ENCODE data around the gene HOXD4. TPM values are rescaled to one million over a fixed set of nuclear protein-coding genes. Genes with fewer than 3 reads are reported as not detected.

HOXD4 gene
- total RNA-seq, 1 experiment from 2014 or later = not detected

DNA sequence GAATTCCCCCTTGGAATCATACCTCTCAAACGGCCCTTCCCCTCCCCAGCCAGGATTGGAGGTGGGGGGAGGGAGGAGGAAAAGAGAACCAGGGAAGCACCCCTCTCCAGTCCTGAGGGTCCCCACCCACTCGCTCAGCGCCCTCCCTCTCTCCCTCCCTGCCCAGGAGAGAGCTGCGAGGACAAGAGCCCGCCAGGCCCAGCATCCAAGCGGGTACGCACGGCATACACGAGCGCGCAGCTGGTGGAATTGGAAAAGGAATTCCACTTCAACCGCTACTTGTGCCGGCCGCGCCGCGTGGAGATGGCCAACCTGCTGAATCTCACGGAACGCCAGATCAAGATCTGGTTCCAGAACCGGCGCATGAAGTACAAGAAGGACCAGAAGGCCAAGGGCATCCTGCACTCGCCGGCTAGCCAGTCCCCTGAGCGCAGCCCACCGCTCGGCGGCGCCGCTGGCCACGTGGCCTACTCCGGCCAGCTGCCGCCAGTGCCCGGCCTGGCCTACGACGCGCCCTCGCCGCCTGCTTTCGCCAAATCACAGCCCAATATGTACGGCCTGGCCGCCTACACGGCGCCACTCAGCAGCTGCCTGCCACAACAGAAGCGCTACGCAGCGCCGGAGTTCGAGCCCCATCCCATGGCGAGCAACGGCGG is 20.1 kb downstream of the HOXD4 start (continued):
- TF ChIP-seq ZNF396 (CRISPR knock-in tag; IDR thresholded peaks at IDR 0.05; ENCODE audit: borderline replicate concordance) (no peak), NFE2L1 (CRISPR knock-in tag; IDR thresholded peaks at IDR 0.05) (peak; percentile 92), MAX (CRISPR knock-in tag; IDR thresholded peaks at IDR 0.05) (peak; percentile 91), GRHL2 (CRISPR knock-in tag; IDR thresholded peaks at IDR 0.05; ENCODE audit: insufficient replicate concordance, severe bottlenecking) (no peak), NFATC4 (CRISPR knock-in tag; IDR thresholded peaks at IDR 0.05) (no peak), ZNF317 (CRISPR knock-in tag; IDR thresholded peaks at IDR 0.05; ENCODE audit: borderline replicate concordance, low read depth) (no peak), JUN (CRISPR knock-in tag; IDR thresholded peaks at IDR 0.05) (no peak; the same call in 1 of the 2 replicates), GABPB1 (CRISPR knock-in tag; IDR thresholded peaks at IDR 0.05) (no peak), FOXP1 (CRISPR knock-in tag; IDR thresholded peaks at IDR 0.05; ENCODE audit: borderline replicate concordance) (peak; percentile 83), FOXK1 (CRISPR knock-in tag; IDR thresholded peaks at IDR 0.05) (peak; percentile 72; the same call in 1 of the 2 replicates), IRF2 (CRISPR knock-in tag; IDR thresholded peaks at IDR 0.05; ENCODE audit: borderline replicate concordance, low read depth) (no peak), NR1H2 (CRISPR knock-in tag; IDR thresholded peaks at IDR 0.05) (no peak), SMAD4 (CRISPR knock-in tag; IDR thresholded peaks at IDR 0.05) (no peak), TEAD4 (CRISPR knock-in tag; IDR thresholded peaks at IDR 0.05) (no peak), TCF7 (CRISPR knock-in tag; IDR thresholded peaks at IDR 0.05; ENCODE audit: low read depth) (peak; percentile 84; the same call in 1 of the 2 replicates), ZBTB21 (CRISPR knock-in tag; IDR thresholded peaks at IDR 0.05; ENCODE audit: borderline replicate concordance) (0 out of 2 replicates have a peak, but pooled peaks have one; percentile 34), NFYB (CRISPR knock-in tag; conservative IDR thresholded peaks at IDR 0.05; ENCODE audit: low read depth) (peak; percentile 24; the same call in 1 of the 2 replicates), ETV6 (CRISPR knock-in tag; IDR thresholded peaks at IDR 0.05) (peak; percentile 76; the same call in 1 of the 2 replicates), USF2 (CRISPR knock-in tag; IDR thresholded peaks at IDR 0.05) (peak; percentile 88), ZNF121 (CRISPR knock-in tag; IDR thresholded peaks at IDR 0.05) (no peak), ZNF263 (CRISPR knock-in tag; IDR thresholded peaks at IDR 0.05; ENCODE audit: low read depth) (no peak), ZNF138 (CRISPR knock-in tag; conservative IDR thresholded peaks at IDR 0.05) (no peak)
- TF ChIP-seq, protein P1, sequence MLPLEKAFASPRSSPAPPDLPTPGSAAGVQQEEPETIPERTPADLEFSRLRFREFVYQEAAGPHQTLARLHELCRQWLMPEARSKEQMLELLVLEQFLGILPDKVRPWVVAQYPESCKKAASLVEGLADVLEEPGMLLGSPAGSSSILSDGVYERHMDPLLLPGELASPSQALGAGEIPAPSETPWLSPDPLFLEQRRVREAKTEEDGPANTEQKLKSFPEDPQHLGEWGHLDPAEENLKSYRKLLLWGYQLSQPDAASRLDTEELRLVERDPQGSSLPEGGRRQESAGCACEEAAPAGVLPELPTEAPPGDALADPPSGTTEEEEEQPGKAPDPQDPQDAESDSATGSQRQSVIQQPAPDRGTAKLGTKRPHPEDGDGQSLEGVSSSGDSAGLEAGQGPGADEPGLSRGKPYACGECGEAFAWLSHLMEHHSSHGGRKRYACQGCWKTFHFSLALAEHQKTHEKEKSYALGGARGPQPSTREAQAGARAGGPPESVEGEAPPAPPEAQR (CRISPR knock-in tag; IDR thresholded peaks at IDR 0.05) = no peak
- TF ChIP-seq, protein P2, sequence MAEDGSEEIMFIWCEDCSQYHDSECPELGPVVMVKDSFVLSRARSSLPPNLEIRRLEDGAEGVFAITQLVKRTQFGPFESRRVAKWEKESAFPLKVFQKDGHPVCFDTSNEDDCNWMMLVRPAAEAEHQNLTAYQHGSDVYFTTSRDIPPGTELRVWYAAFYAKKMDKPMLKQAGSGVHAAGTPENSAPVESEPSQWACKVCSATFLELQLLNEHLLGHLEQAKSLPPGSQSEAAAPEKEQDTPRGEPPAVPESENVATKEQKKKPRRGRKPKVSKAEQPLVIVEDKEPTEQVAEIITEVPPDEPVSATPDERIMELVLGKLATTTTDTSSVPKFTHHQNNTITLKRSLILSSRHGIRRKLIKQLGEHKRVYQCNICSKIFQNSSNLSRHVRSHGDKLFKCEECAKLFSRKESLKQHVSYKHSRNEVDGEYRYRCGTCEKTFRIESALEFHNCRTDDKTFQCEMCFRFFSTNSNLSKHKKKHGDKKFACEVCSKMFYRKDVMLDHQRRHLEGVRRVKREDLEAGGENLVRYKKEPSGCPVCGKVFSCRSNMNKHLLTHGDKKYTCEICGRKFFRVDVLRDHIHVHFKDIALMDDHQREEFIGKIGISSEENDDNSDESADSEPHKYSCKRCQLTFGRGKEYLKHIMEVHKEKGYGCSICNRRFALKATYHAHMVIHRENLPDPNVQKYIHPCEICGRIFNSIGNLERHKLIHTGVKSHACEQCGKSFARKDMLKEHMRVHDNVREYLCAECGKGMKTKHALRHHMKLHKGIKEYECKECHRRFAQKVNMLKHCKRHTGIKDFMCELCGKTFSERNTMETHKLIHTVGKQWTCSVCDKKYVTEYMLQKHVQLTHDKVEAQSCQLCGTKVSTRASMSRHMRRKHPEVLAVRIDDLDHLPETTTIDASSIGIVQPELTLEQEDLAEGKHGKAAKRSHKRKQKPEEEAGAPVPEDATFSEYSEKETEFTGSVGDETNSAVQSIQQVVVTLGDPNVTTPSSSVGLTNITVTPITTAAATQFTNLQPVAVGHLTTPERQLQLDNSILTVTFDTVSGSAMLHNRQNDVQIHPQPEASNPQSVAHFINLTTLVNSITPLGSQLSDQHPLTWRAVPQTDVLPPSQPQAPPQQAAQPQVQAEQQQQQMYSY (CRISPR knock-in tag; IDR thresholded peaks at IDR 0.05) = peak; percentile 33; the same call in 1 of the 2 replicates
- TF ChIP-seq, protein P3, sequence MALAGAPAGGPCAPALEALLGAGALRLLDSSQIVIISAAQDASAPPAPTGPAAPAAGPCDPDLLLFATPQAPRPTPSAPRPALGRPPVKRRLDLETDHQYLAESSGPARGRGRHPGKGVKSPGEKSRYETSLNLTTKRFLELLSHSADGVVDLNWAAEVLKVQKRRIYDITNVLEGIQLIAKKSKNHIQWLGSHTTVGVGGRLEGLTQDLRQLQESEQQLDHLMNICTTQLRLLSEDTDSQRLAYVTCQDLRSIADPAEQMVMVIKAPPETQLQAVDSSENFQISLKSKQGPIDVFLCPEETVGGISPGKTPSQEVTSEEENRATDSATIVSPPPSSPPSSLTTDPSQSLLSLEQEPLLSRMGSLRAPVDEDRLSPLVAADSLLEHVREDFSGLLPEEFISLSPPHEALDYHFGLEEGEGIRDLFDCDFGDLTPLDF (CRISPR knock-in tag; IDR thresholded peaks at IDR 0.05) = no peak
- TF ChIP-seq, protein P4, sequence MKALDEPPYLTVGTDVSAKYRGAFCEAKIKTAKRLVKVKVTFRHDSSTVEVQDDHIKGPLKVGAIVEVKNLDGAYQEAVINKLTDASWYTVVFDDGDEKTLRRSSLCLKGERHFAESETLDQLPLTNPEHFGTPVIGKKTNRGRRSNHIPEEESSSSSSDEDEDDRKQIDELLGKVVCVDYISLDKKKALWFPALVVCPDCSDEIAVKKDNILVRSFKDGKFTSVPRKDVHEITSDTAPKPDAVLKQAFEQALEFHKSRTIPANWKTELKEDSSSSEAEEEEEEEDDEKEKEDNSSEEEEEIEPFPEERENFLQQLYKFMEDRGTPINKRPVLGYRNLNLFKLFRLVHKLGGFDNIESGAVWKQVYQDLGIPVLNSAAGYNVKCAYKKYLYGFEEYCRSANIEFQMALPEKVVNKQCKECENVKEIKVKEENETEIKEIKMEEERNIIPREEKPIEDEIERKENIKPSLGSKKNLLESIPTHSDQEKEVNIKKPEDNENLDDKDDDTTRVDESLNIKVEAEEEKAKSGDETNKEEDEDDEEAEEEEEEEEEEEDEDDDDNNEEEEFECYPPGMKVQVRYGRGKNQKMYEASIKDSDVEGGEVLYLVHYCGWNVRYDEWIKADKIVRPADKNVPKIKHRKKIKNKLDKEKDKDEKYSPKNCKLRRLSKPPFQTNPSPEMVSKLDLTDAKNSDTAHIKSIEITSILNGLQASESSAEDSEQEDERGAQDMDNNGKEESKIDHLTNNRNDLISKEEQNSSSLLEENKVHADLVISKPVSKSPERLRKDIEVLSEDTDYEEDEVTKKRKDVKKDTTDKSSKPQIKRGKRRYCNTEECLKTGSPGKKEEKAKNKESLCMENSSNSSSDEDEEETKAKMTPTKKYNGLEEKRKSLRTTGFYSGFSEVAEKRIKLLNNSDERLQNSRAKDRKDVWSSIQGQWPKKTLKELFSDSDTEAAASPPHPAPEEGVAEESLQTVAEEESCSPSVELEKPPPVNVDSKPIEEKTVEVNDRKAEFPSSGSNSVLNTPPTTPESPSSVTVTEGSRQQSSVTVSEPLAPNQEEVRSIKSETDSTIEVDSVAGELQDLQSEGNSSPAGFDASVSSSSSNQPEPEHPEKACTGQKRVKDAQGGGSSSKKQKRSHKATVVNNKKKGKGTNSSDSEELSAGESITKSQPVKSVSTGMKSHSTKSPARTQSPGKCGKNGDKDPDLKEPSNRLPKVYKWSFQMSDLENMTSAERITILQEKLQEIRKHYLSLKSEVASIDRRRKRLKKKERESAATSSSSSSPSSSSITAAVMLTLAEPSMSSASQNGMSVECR (CRISPR knock-in tag; IDR thresholded peaks at IDR 0.05; ENCODE audit: borderline replicate concordance) = no peak
- TF ChIP-seq, protein P5, sequence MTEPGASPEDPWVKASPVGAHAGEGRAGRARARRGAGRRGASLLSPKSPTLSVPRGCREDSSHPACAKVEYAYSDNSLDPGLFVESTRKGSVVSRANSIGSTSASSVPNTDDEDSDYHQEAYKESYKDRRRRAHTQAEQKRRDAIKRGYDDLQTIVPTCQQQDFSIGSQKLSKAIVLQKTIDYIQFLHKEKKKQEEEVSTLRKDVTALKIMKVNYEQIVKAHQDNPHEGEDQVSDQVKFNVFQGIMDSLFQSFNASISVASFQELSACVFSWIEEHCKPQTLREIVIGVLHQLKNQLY (CRISPR knock-in tag; IDR thresholded peaks at IDR 0.05) = no peak
